Calu3 (cell line): ENCODE measurements around the gene CXCR2. TPM values are rescaled to one million over a fixed set of nuclear protein-coding genes. Genes with fewer than 3 reads are reported as not detected.

Experiments used
- BruUV-seq: library from RNA; stranded (reverse); fragments of 400-500 nt; replicated peaks from 2 replicates; lab custom pipeline; 2021; lab: Mats Ljungman, UMichigan
- CTCF ChIA-PET: fragments of 300-600 bp; sonication (Branson Sonifier 250); formaldehyde crosslinking; loops from one replicate; lab custom pipeline; 2022; ENCODE audit warnings: antibody characterized with exemption; lab: Charles Lee
- DNase-seq: peaks from one replicate; pipeline ENCODE4 v3.0.0; 2022
- H3K27ac Mint-ChIP-seq: one replicate; pipeline ENCODE4 v1.8.0; 2022; ENCODE audit warnings: mixed read lengths; ENCODE audit not compliant: unreplicated experiment
- H3K27me3 Mint-ChIP-seq: one replicate; pipeline ENCODE4 v1.8.0; 2022; ENCODE audit warnings: mixed read lengths; ENCODE audit not compliant: unreplicated experiment
- H3K36me3 Mint-ChIP-seq: one replicate; pipeline ENCODE4 v1.8.0; 2022; ENCODE audit warnings: mild to moderate bottlenecking, moderate library complexity, mixed read lengths; ENCODE audit not compliant: insufficient read depth, unreplicated experiment
- H3K4me1 Mint-ChIP-seq: one replicate; pipeline ENCODE4 v1.8.0; 2022; ENCODE audit warnings: mild to moderate bottlenecking, low read depth, mixed read lengths; ENCODE audit not compliant: unreplicated experiment
- H3K4me3 Mint-ChIP-seq: one replicate; pipeline ENCODE4 v1.8.0; 2022; ENCODE audit warnings: mild to moderate bottlenecking, low read depth, moderate library complexity, mixed read lengths; ENCODE audit not compliant: unreplicated experiment
- H3K9me3 Mint-ChIP-seq: one replicate; pipeline ENCODE4 v1.8.0; 2022; ENCODE audit warnings: low read depth, mixed read lengths; ENCODE audit not compliant: unreplicated experiment
- CTCF ChIP-seq: fragments of 200-600 bp; IDR thresholded peaks from one replicate; pipeline ENCODE4 v1.8.0; 2022; ENCODE audit warnings: antibody characterized with exemption; ENCODE audit not compliant: unreplicated experiment
- intact Hi-C: fragments of 100-400 bp; cut with micrococcal nuclease; formaldehyde crosslinking; loops from one replicate; pipeline ENCODE4 v1.10.0; 2022; ENCODE audit not compliant: unreplicated experiment
- total RNA-seq: library from RNA; stranded (reverse); gene quantifications from 2 replicates; pipeline ENCODE4 v1.2.3, GENCODE V29; 2022

The CXCR2 gene
- total RNA-seq, 1 experiment from 2014 or later, result not detected

GRCh38 chr2:218127929-218128455, 2.2 kb downstream of the CXCR2 start:
- peaks cover 69% of the 10 kb centered on the region for H3K27me3 Mint-ChIP-seq
- BruUV-seq, result no TSS peak
- no peak for TF ChIP-seq CTCF
- H3K36me3 Mint-ChIP-seq, result no peaks in the 10 kb centered on the region
- intact Hi-C loops, result no loop called here
- DNase-seq, result no peak
- H3K27ac Mint-ChIP-seq, result no peak overlapping the region
- H3K4me3 Mint-ChIP-seq, result no peak overlapping the region
- H3K9me3 Mint-ChIP-seq, result no peaks in the 10 kb centered on the region
- CTCF ChIA-PET, result interaction anchor here (0.6 kb wide), 1 partner anchor 335 kb away, joined by 5 read pairs; no protein-coding TSS in a partner anchor
- no peaks in the 10 kb centered on the region for H3K4me1 Mint-ChIP-seq

- no peaks in the 10 kb centered on the region for H3K9me3 Mint-ChIP-seq
- no peak overlapping the region for H3K4me3 Mint-ChIP-seq
- DNase-seq, result no peak
- TF ChIP-seq CTCF, result no peak
- intact Hi-C loops, result no loop called here
- CTCF ChIA-PET, result no interaction called here
- peaks cover 66% of the 10 kb centered on the region for H3K27me3 Mint-ChIP-seq
- H3K4me1 Mint-ChIP-seq, result no peaks in the 10 kb centered on the region
- H3K36me3 Mint-ChIP-seq, result no peaks in the 10 kb centered on the region
- no TSS peak for BruUV-seq
- no peak overlapping the region for H3K27ac Mint-ChIP-seq
These were observed 3.1 kb downstream of the CXCR2 start for GRCh38 chr2:218128781-218129457.

- Mint-ChIP-seq H3K9me3 (no peaks in the 10 kb centered on the region), H3K36me3 (no peaks in the 10 kb centered on the region), H3K27ac (no peak overlapping the region), H3K27me3 (peaks cover 62% of the 10 kb centered on the region), H3K4me1 (no peaks in the 10 kb centered on the region), H3K4me3 (no peak overlapping the region)
- intact Hi-C loops, result no loop called here
- no TSS peak for BruUV-seq
- TF ChIP-seq CTCF, result no peak
- CTCF ChIA-PET, result no interaction called here
- no peak for DNase-seq
These were observed 3.8 kb downstream of the CXCR2 start for GRCh38 chr2:218129458-218130135.

GRCh38 chr2:218130377-218130776, 4.5 kb downstream of the CXCR2 start:
- intact Hi-C loops, result no loop called here
- Mint-ChIP-seq H3K27ac (no peak overlapping the region), H3K9me3 (no peaks in the 10 kb centered on the region), H3K36me3 (no peaks in the 10 kb centered on the region), H3K27me3 (peaks cover 62% of the 10 kb centered on the region), H3K4me1 (no peaks in the 10 kb centered on the region), H3K4me3 (no peak overlapping the region)
- TF ChIP-seq CTCF, result no peak
- CTCF ChIA-PET, result no interaction called here
- no TSS peak for BruUV-seq
- DNase-seq, result no peak
